Stomach (tissue), 4 donors: Measurements from ENCODE around the gene FITM1.

ENCODE experiments used
- EP300 ChIP-seq: sonication (generic); formaldehyde crosslinking; IDR thresholded peaks from one replicate; pipeline ENCODE4 v1.6.1; 2017; ENCODE audit warnings: antibody characterized with exemption
- TF ChIP-seq, protein P1 (sequence below), 7 experiments: fragments of 450-650 bp in 4 of 7; fragments of 200-600 bp in 3 of 7; sonication (generic) in 3 of 7; IDR thresholded peaks; one replicate each; pipeline ENCODE4 v1.5.1; 2016 to 2019; ENCODE audit warnings: antibody characterized with exemption in 7 of 7, control low read depth in 2 of 7, mild to moderate bottlenecking in 1 of 7

DNA sequence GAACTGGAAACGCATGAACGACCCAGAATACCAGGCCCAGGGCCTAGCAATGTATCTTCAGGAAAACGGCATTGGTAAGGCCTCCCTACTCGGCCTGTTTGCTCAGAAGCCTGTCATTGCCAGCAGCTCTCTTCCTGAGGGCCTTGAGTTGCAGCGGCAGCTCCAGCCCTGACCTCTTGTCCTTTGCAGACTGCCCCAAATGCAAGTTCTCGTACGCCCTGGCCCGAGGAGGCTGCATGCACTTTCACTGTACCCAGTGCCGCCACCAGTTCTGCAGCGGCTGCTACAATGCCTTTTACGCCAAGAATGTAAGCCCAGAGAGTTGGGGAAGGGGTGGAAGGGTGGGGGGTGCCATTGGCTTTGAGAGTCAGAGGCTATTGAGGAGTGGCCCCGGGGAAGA is 26.9 kb downstream of the FITM1 start:
- TF ChIP-seq, protein P1, sequence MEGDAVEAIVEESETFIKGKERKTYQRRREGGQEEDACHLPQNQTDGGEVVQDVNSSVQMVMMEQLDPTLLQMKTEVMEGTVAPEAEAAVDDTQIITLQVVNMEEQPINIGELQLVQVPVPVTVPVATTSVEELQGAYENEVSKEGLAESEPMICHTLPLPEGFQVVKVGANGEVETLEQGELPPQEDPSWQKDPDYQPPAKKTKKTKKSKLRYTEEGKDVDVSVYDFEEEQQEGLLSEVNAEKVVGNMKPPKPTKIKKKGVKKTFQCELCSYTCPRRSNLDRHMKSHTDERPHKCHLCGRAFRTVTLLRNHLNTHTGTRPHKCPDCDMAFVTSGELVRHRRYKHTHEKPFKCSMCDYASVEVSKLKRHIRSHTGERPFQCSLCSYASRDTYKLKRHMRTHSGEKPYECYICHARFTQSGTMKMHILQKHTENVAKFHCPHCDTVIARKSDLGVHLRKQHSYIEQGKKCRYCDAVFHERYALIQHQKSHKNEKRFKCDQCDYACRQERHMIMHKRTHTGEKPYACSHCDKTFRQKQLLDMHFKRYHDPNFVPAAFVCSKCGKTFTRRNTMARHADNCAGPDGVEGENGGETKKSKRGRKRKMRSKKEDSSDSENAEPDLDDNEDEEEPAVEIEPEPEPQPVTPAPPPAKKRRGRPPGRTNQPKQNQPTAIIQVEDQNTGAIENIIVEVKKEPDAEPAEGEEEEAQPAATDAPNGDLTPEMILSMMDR (IDR thresholded peaks at IDR 0.05) = no peak
- TF ChIP-seq EP300 = no peak
